Upper lobe of left lung (tissue), 4 donors: ENCODE measurements around the gene DPP4.

ENCODE experiments used
- CTCF ChIP-seq, 6 experiments: fragments of 450-650 bp in 4 of 6; fragments of 200-600 bp in 2 of 6; sonication (generic) in 2 of 6; IDR thresholded peaks; one replicate each; pipeline ENCODE4 v1.5.1; 2016 to 2019; ENCODE audit warnings: antibody characterized with exemption in 6 of 6
- EP300 ChIP-seq, 4 donors: sonication (generic); formaldehyde crosslinking; IDR thresholded peaks; one replicate each; pipeline ENCODE4 v1.5.1; 2017; ENCODE audit warnings: antibody characterized with exemption in 4 of 4, control low read depth in 2 of 4
- POLR2A ChIP-seq, 4 donors: fragments of 450-650 bp; IDR thresholded peaks; one replicate each; pipeline ENCODE4 v1.5.1; 2016 to 2017; ENCODE audit warnings: antibody characterized with exemption in 4 of 4, mild to moderate bottlenecking in 2 of 4
- POLR2AphosphoS5 ChIP-seq, 2 donors: sonication (generic); formaldehyde crosslinking; IDR thresholded peaks; one replicate each; pipeline ENCODE4 v1.5.1; 2017; ENCODE audit warnings: antibody characterized with exemption in 2 of 2

- no peak for TF ChIP-seq CTCF (IDR thresholded peaks at IDR 0.05)
- TF ChIP-seq EP300 (IDR thresholded peaks at IDR 0.05), result no peak
- no peak for TF ChIP-seq POLR2A (IDR thresholded peaks at IDR 0.05)
- TF ChIP-seq POLR2AphosphoS5 (IDR thresholded peaks at IDR 0.05), result no peak
Measured at GRCh38 chr2:162070228-162070936, 3.6 kb downstream of the DPP4 start.
